NCI-H345 treated with DMSO at 0.1 percent for 48 hours (cell line): ENCODE results near the gene RARB.

Experiments
- DNase-seq: peaks from one replicate; lab custom pipeline; 2025; ENCODE audit not compliant: unreplicated experiment; lab: John Stamatoyannopoulos, UW

RARB gene

GRCh38 chr3:25421747-25422146 is 6.3 kb upstream of the RARB start:
- DNase-seq = no peak

- DNase-seq = no peak
Measured at GRCh38 chr3:25423780-25424588, 4.1 kb upstream of the RARB start.

GRCh38 chr3:25424614-25425013 is 3.4 kb upstream of the RARB start:
- DNase-seq = no peak

GRCh38 chr3:25426408-25426807 is 1.7 kb upstream of the RARB start:
- no peak for DNase-seq

GRCh38 chr3:25427155-25427554 is 908 bp upstream of the RARB start:
- no peak for DNase-seq

GRCh38 chr3:25427563-25427941 is 511 bp upstream of the RARB start:
- no peak for DNase-seq

GRCh38 chr3:25428789-25429335 is 799 bp downstream of the RARB start:
- no peak for DNase-seq

GRCh38 chr3:25429361-25430286 is 1.6 kb downstream of the RARB start:
- no peak for DNase-seq

- no peak for DNase-seq
Measured at GRCh38 chr3:25430287-25430934, 2.3 kb downstream of the RARB start.

GRCh38 chr3:25430935-25431770 is 3.1 kb downstream of the RARB start:
- DNase-seq = no peak

GRCh38 chr3:25432176-25432720 is 4.2 kb downstream of the RARB start:
- DNase-seq = no peak

GRCh38 chr3:25433106-25433505 is 5.0 kb downstream of the RARB start:
- no peak for DNase-seq

GRCh38 chr3:25433868-25434267 is 5.8 kb downstream of the RARB start:
- no peak for DNase-seq

GRCh38 chr3:25437953-25438352 is 9.9 kb downstream of the RARB start:
- no peak for DNase-seq

GRCh38 chr3:25438791-25439555 is 10.9 kb downstream of the RARB start:
- DNase-seq = no peak

- no peak for DNase-seq
Measured at GRCh38 chr3:25441234-25441856, 13.3 kb downstream of the RARB start.

GRCh38 chr3:25442486-25442885 is 14.4 kb downstream of the RARB start:
- DNase-seq = no peak

GRCh38 chr3:25444273-25444672 is 16.2 kb downstream of the RARB start:
- no peak for DNase-seq

- no peak for DNase-seq
Measured at GRCh38 chr3:25445731-25446130, 17.7 kb downstream of the RARB start.
